GM12878 (cell line): ENCODE data around the gene AP1M2. TPM values are rescaled to one million over a fixed set of nuclear protein-coding genes. Genes with fewer than 3 reads are reported as not detected.

ENCODE experiments used
- BACH1 ChIP-seq: fragments of 450-650 bp; IDR thresholded peaks from 2 replicates; pipeline ENCODE4 v1.6.1; 2017; ENCODE audit warnings: mild to moderate bottlenecking, borderline replicate concordance
- BHLHE40 ChIP-seq, 2 experiments: fragments of 450-650 bp in 1 of 2; IDR thresholded peaks; 2 replicates each; pipeline ENCODE4 v1.6.1; 2011 to 2017; ENCODE audit warnings: low read depth in 2 of 2, borderline replicate concordance in 1 of 2, improper control_type of control experiment in 1 of 2, low read length in 1 of 2, mild to moderate bottlenecking in 1 of 2
- CBX5 ChIP-seq: sonication (generic); IDR thresholded peaks from 2 replicates; pipeline ENCODE4 v1.6.1; 2016; ENCODE audit warnings: low read depth, moderate library complexity, mild to moderate bottlenecking, inconsistent platforms
- CHD2 ChIP-seq: IDR thresholded peaks from 2 replicates; pipeline ENCODE4 v1.6.1; 2011; ENCODE audit warnings: low read depth, low read length, improper control_type of control experiment, borderline replicate concordance
- EGR1 ChIP-seq, 2 experiments: IDR thresholded peaks; 1 replicate in 1 of 2; 2 replicates in 1 of 2; pipeline ENCODE4 v1.6.1; 2011 to 2012; ENCODE audit warnings: low read depth in 2 of 2, low read length in 2 of 2, borderline replicate concordance in 1 of 2, mild to moderate bottlenecking in 1 of 2, moderate library complexity in 1 of 2
- FOXM1 ChIP-seq: IDR thresholded peaks from 2 replicates; pipeline ENCODE4 v1.6.1; 2012; ENCODE audit warnings: low read depth, mild to moderate bottlenecking, inconsistent platforms, low read length, moderate library complexity
- JUND ChIP-seq: IDR thresholded peaks from 2 replicates; pipeline ENCODE4 v1.6.1; 2012; ENCODE audit warnings: low read depth, mild to moderate bottlenecking, low read length, improper control_type of control experiment, moderate library complexity
- KLF5 ChIP-seq: fragments of 450-650 bp; IDR thresholded peaks from 2 replicates; pipeline ENCODE4 v1.6.1; 2014; ENCODE audit warnings: mild to moderate bottlenecking; ENCODE audit not compliant: partially characterized antibody
- MEF2A ChIP-seq: IDR thresholded peaks from 2 replicates; pipeline ENCODE4 v1.6.1; 2011; ENCODE audit warnings: low read depth, mild to moderate bottlenecking, low read length, moderate library complexity; ENCODE audit not compliant: insufficient read depth
- MXI1 ChIP-seq: fragments of 150-350 bp; IDR thresholded peaks from 2 replicates; pipeline ENCODE4 v1.6.1; 2011; ENCODE audit warnings: low read depth, mild to moderate bottlenecking, inconsistent platforms, low read length, improper control_type of control experiment
- NFIC ChIP-seq: IDR thresholded peaks from 2 replicates; pipeline ENCODE4 v1.6.1; 2012; ENCODE audit warnings: low read depth, mild to moderate bottlenecking, inconsistent platforms, low read length, moderate library complexity
- NFYA ChIP-seq: IDR thresholded peaks from 2 replicates; pipeline ENCODE4 v1.6.1; 2011; ENCODE audit warnings: low read depth, mild to moderate bottlenecking, low read length, improper control_type of control experiment, borderline replicate concordance
- RFX5 ChIP-seq: IDR thresholded peaks from 2 replicates; pipeline ENCODE4 v1.6.1; 2011; ENCODE audit warnings: low read depth, low read length, improper control_type of control experiment
- SIN3A ChIP-seq: IDR thresholded peaks from 2 replicates; pipeline ENCODE4 v1.6.1; 2012; ENCODE audit warnings: low read depth, low read length, improper control_type of control experiment
- SIX5 ChIP-seq: IDR thresholded peaks from 2 replicates; pipeline ENCODE4 v1.6.1; 2011; ENCODE audit warnings: mild to moderate bottlenecking, low read depth, low read length, moderate library complexity; ENCODE audit not compliant: severe bottlenecking
- SREBF2 ChIP-seq: IDR thresholded peaks from 2 replicates; pipeline ENCODE4 v1.6.1; 2012; ENCODE audit warnings: mild to moderate bottlenecking, low read length
- WRNIP1 ChIP-seq: IDR thresholded peaks from 2 replicates; pipeline ENCODE4 v1.6.1; 2011; ENCODE audit warnings: low read depth, low read length, improper control_type of control experiment, borderline replicate concordance
- YY1 ChIP-seq: IDR thresholded peaks from 2 replicates; pipeline ENCODE4 v1.6.1; 2011; ENCODE audit warnings: low read depth, mild to moderate bottlenecking, low read length
- ZNF622 ChIP-seq: fragments of 450-650 bp; IDR thresholded peaks from 2 replicates; pipeline ENCODE4 v1.6.1; 2017; ENCODE audit warnings: mild to moderate bottlenecking, inconsistent platforms
- polyA plus RNA-seq, 11 experiments: library from polyadenylated mRNA; depleted of rRNA in 4 of 11; unstranded in 6 of 11; stranded (reverse) in 5 of 11; fragments of >200 nt; fragmentation: Nextera tagmentation in 4 of 11; fragmentation: Illumina TruSeq in 1 of 11; extraction: Ambion mirVana in 4 of 11; extraction: Trizol in 1 of 11; gene quantifications; 1 replicate in 1 of 11; 2 replicates in 10 of 11; pipeline versions ENCODE4 v1.2.1 to v1.2.3, GENCODE V29; 2011 to 2016; ENCODE audit warnings: inconsistent platforms in 2 of 11, missing spikeins in 2 of 11, low read depth in 1 of 11
- total RNA-seq, 4 experiments: library from RNA; depleted of rRNA in 3 of 4; stranded (reverse); fragments of >200 nt in 3 of 4; fragmentation: Illumina TruSeq in 1 of 4; extraction: Trizol in 1 of 4; gene quantifications; 2 replicates each; pipeline versions ENCODE4 v1.2.1 to v1.2.3, GENCODE V29; 2013 to 2021
- TF ChIP-seq, protein P1 (sequence below): fragments of 450-650 bp; IDR thresholded peaks from 2 replicates; pipeline ENCODE4 v1.6.1; 2014; ENCODE audit warnings: mild to moderate bottlenecking
- TF ChIP-seq, protein P2 (sequence below): fragments of 450-650 bp; IDR thresholded peaks from 2 replicates; pipeline ENCODE4 v1.6.1; 2016; ENCODE audit warnings: mild to moderate bottlenecking
- TF ChIP-seq, protein P3 (sequence below): IDR thresholded peaks from 2 replicates; pipeline ENCODE4 v1.6.1; 2012; ENCODE audit warnings: mild to moderate bottlenecking, low read depth, low read length
- TF ChIP-seq, protein P4 (sequence below): fragments of 450-650 bp; IDR thresholded peaks from 2 replicates; pipeline ENCODE4 v1.6.1; 2017; ENCODE audit warnings: low read depth, mild to moderate bottlenecking, moderate library complexity

AP1M2 gene
- total and polyA plus RNA-seq, 10 of the 15 experiments (the other 5 are each of a cell fraction or from before 2014, with no cell fraction given): 0.72 TPM; not detected in 9

DNA sequence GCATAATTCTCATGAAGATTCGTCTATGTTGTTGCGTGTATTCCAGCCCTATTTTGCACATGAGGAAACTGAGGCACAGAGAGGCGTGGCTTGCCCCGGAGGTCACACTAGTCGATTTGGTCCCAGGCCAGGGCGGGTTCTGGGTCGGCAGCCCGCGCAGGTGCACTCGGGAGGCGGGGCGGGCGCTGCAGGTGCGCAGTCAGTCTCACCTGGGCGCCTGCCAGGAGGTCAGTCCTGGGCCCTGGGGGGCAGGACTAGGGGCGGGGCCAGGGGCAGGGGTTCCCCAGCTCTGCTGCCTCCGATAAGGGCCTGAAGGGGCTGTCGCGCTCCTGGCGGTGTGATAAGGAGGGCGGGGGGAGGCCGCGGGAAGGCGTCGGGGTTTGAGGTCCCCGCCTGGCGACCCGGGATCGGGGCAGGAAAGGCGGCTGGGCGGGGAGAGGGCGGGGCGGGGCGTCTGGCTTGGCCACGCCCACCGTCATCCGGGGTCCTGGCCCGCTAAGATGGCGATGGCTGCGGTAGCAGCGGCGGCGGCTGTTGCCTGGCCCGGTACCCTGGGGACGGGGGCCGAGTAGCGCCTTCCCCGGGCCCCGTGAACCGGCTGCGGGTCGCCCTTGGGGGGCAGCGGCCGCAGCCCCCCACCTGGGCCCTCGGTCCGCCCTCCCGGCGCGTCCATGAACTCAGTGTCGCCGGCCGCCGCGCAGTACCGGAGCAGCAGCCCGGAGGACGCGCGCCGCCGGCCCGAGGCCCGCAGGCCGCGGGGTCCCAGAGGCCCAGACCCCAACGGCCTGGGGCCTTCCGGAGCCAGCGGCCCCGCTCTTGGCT is 43.5 kb downstream of the AP1M2 start, which contains the start of gene ATG4D (continued):
- TF ChIP-seq YY1 (peak; percentile 95), KLF5 (peak; percentile 29), WRNIP1 (no peak), CHD2 (no peak), FOXM1 (no peak), SREBF2 (no peak), EGR1 (IDR thresholded peaks at IDR 0.05; ENCODE audit: borderline replicate concordance in 1 of 2, low read depth in 2 of 2, low read length in 2 of 2) (0 out of 3 replicates have a peak, but pooled peaks of 1 of the 2 experiments have one; percentile 11), CBX5 (no peak), ZNF622 (no peak), JUND (no peak), SIN3A (no peak), MEF2A (no peak), NFIC (no peak), NFYA (no peak), BACH1 (peak; percentile 69; the same call in 1 of the 2 replicates), SIX5 (no peak), MXI1 (no peak), BHLHE40 (IDR thresholded peaks at IDR 0.05; ENCODE audit: borderline replicate concordance in 1 of 2, low read depth in 2 of 2, low read length in 1 of 2) (peak in 1 of 2 experiments; percentile 16; a peak in 2 of 4 replicates), RFX5 (no peak)
- TF ChIP-seq, protein P1, sequence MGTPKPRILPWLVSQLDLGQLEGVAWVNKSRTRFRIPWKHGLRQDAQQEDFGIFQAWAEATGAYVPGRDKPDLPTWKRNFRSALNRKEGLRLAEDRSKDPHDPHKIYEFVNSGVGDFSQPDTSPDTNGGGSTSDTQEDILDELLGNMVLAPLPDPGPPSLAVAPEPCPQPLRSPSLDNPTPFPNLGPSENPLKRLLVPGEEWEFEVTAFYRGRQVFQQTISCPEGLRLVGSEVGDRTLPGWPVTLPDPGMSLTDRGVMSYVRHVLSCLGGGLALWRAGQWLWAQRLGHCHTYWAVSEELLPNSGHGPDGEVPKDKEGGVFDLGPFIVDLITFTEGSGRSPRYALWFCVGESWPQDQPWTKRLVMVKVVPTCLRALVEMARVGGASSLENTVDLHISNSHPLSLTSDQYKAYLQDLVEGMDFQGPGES: no peak
- TF ChIP-seq, protein P2, sequence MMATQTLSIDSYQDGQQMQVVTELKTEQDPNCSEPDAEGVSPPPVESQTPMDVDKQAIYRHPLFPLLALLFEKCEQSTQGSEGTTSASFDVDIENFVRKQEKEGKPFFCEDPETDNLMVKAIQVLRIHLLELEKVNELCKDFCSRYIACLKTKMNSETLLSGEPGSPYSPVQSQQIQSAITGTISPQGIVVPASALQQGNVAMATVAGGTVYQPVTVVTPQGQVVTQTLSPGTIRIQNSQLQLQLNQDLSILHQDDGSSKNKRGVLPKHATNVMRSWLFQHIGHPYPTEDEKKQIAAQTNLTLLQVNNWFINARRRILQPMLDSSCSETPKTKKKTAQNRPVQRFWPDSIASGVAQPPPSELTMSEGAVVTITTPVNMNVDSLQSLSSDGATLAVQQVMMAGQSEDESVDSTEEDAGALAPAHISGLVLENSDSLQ: peak; percentile 36; the same call in 1 of the 2 replicates
- TF ChIP-seq, protein P3, sequence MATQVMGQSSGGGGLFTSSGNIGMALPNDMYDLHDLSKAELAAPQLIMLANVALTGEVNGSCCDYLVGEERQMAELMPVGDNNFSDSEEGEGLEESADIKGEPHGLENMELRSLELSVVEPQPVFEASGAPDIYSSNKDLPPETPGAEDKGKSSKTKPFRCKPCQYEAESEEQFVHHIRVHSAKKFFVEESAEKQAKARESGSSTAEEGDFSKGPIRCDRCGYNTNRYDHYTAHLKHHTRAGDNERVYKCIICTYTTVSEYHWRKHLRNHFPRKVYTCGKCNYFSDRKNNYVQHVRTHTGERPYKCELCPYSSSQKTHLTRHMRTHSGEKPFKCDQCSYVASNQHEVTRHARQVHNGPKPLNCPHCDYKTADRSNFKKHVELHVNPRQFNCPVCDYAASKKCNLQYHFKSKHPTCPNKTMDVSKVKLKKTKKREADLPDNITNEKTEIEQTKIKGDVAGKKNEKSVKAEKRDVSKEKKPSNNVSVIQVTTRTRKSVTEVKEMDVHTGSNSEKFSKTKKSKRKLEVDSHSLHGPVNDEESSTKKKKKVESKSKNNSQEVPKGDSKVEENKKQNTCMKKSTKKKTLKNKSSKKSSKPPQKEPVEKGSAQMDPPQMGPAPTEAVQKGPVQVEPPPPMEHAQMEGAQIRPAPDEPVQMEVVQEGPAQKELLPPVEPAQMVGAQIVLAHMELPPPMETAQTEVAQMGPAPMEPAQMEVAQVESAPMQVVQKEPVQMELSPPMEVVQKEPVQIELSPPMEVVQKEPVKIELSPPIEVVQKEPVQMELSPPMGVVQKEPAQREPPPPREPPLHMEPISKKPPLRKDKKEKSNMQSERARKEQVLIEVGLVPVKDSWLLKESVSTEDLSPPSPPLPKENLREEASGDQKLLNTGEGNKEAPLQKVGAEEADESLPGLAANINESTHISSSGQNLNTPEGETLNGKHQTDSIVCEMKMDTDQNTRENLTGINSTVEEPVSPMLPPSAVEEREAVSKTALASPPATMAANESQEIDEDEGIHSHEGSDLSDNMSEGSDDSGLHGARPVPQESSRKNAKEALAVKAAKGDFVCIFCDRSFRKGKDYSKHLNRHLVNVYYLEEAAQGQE: no peak
- TF ChIP-seq, protein P4, sequence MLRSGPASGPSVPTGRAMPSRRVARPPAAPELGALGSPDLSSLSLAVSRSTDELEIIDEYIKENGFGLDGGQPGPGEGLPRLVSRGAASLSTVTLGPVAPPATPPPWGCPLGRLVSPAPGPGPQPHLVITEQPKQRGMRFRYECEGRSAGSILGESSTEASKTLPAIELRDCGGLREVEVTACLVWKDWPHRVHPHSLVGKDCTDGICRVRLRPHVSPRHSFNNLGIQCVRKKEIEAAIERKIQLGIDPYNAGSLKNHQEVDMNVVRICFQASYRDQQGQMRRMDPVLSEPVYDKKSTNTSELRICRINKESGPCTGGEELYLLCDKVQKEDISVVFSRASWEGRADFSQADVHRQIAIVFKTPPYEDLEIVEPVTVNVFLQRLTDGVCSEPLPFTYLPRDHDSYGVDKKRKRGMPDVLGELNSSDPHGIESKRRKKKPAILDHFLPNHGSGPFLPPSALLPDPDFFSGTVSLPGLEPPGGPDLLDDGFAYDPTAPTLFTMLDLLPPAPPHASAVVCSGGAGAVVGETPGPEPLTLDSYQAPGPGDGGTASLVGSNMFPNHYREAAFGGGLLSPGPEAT: no peak
